EL (cell line): ENCODE results near the gene ARNT2.
A peak's percentile ranks its signal among the peaks of the same experiment; 100 is the strongest.
"Not testable (repeated sequence)": the region's sequence is repeated elsewhere in the genome, so short reads cannot be mapped to it uniquely, and the experiment has no call there.

ENCODE experiments used
- DNase-seq: peaks from one replicate; pipeline ENCODE4 v3.0.0-alpha.2; 2016

The ARNT2 gene

DNA sequence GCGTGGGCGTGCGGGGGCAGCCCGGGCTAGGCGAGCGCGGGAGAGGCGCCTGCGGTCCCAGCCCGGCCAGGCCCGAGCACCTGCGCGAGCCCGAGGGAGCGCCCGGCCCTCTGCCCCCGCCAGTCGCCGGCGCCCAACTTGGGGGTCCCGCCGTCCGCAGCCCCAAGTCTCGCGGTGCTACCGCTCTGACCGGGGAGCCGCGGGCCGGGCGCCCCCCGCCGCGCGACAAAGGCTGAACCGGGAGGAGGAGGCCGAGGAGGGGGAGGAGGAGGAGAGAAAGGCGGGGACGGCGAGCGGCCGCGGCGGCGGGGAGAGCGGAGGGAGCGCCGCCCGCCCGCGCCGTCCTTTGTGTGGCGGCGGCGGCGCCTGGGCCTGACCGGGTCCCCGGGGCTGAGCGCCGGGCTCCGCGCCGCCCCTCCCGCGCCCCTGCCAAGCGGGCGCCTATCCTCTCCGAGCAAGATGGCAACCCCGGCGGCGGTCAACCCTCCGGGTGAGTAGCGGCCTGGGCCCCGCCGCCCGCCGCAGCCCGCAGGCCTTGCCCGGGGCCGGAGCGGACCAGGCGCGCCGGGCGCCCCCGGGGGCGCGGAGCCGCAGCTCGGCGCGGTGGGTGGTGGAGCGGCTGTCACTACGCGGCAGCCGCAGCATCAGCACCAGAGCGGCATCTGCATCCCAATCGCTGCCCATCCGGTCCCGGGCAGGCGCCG, at the start of gene ARNT2:
TSS of gene ARNT2 (plus strand) at position 326 of the 704 bp plus-strand sequence. CDS start at position 460, 134 bp downstream.
- peak; percentile 22 for DNase-seq

DNA sequence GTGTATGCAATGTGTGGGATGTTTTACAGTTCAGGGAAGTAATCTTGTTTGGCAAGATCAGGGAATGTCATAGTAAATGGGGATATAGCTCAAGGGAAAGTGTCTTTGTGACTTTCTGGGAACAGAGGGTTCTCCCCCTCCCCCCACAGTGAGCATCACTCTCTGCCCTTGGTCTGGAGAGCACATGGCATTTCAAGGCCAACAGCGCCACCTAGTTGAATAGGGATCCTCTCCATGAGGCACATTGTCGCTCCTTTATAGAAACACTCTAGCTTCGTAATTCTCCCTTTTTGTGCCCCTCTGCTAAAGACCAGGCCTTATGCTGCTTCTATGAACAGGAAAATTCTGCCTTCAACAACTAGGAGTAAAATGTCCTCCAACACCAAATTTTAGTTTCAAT, 37.1 kb upstream of the ARNT2 start:
- peak; percentile 41 for DNase-seq

DNA sequence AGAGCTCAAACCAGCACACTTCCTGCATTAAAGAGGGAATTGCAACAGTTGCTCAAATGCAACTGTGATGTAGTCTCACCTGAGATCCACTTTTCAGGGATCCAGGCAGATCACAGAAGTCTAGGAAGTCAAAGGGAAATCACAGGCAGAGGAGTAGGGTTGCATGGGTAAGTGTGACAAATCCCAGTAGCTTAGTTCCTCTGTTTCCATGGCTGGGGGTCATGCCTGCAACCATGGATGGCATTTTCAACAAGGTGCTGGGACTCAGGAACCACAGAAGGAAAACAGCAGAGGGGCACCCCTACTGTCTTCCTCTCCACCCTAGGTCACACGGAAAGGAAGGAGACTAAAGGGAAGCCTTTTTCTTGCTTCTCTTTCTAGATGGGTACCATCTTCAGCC, 36.5 kb upstream of the ARNT2 start:
- DNase-seq: no peak

DNA sequence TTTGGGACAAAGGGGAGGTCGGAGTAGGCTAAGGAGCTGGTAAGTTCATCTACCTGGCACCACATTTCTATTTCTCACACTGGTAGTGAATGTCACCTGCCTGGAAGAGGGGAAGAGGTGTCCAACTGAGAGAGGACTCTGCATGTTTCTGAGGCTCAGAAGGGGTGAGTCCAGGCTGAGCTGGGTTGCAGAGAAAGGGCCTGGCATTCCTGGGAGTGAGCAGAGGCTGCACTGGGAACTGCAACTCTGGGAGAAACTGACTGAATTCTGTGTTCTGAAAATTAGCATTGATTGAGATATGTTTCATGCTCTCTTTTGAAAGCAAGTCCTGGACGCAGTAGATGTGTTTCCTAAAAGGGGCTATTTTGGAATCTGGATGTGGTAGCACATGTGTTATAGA, 32.3 kb upstream of the ARNT2 start:
- DNase-seq: no peak

DNA sequence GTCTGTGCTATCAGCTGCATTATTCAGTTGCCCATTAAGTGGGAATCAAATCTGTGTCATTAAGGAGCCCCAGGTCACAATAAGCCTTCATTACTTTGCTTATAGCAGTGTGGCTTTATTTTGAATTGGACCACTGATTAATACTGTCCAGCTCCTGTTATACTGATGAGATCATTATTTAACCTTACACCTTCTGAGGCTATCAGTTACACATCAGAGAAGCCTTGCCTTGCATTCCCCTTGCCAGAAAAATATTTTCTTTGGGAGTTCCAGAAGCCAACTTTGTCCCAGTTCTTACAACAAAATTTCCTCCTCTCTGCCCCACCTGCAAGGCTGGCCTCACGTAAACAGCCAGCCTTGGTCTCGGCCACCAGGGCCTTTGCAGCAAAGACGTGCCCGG, 29.7 kb upstream of the ARNT2 start:
- DNase-seq: no peak

DNA sequence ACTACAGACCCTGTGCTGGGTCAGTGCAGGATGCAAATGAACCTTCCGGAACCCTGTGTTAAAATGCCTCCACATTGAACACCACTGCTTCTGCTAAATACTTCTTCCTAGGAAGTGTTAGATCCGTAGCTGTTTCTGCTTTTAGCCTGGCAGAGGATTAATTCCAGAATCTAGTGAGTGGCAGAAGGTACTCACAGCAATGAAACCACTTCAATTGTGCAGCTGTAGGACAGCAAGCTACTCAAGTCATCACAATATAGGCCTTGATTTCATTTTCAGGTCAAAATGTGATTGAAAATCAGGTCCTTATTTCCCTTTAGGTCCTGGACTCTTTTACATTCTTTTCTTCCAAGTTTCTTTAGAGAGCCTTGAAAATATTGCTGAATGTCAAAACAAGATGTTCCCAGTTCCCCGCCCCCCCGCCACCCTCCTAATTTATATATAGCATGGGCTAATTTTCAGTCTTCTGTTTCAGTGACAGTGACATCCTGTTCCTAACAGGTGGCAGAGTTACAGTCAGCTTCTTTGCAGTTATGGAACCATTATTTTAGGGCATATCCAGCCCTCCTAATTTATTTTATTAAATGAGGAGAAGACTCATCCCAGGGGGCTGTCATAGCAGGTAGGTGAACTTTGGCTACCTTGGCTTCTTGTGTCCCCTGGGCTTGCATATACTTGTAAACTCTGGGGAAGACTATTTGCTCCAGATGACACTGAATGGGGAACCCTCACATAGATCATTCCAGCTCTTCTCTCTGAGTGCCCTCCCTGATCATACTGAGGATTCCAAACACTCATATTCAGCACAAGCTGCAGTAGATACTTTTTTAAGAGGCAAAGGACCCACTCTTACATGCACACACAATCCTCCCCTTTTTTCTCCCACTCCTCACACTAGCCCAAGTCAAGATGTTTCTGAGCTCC, 28.0 kb upstream of the ARNT2 start:
- no peak for DNase-seq

DNA sequence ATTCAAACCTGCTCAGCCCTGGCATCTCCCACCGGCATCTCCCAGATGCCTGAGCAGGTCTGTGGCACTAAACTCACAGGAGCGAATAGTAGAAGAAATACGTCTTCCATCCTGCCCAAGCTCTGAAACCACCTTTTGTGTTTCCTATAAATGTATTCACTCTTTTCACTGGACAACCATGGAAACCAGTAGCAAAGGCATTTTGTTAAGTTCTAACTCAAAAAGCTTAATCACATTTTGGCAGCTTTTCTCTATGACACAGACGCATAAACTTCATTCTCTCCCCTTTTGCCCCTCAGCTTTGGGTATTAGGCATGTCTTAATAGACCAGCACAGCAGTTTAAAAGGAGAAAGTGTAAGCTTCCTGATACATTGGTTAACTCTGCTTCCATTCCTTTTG, 24.5 kb upstream of the ARNT2 start:
- no peak for DNase-seq

DNA sequence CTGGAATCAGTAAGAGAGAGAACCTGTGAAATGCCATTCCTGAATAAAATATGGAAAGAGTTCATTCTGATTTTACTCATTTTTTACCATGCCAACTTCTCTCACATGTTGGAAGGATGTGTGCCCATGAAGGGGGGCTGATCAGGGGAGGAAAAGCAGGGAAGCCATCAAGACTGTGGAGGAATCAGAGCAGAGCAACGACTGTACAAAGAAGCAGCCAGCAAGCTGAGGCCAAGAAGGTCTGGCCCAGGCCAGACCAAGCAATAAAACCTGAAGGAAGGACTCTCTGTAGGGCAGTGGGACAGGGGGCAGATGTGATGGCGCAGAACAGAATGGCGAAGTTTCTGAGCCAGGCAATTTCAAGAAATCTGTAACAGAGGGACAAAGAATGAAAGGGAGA, 24.0 kb upstream of the ARNT2 start:
- DNase-seq: no peak

DNA sequence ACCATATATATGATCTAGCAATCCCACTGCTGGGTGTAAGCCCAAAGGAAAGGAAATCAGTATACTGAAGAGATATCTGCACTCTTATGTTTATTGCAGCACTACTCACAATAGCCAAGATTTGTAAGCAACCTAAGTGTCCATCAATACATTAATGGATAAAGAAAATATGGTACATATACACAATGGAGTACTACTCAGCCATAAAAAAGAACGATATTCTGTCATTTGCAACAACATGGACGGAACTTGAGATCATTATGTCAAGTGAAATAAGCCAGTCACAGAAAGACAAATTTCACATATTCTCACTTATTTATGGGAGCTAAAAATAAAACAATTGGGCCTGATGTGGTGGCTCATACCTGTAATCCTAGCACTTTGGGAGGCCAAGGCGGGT, 21.9 kb upstream of the ARNT2 start:
- DNase-seq: no peak

DNA sequence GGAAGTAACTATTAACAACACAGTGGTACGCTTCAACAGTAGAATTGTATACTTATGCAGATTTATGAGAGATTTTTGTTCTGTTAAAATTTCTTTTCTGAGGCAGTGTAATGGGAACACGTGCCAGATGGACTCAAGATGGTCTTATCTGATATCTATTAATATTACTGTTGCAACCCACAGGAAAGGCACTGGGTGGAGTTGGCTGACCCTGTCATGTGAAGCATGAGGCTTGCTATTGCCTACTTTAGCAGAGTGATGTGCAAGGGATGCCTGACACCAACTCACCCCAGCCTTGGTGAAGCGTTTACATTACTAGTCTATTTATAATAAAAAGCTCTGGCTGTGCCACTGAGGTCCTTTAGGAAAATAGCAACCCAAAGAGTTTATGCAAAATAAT, 19.8 kb upstream of the ARNT2 start:
- no peak for DNase-seq

DNA sequence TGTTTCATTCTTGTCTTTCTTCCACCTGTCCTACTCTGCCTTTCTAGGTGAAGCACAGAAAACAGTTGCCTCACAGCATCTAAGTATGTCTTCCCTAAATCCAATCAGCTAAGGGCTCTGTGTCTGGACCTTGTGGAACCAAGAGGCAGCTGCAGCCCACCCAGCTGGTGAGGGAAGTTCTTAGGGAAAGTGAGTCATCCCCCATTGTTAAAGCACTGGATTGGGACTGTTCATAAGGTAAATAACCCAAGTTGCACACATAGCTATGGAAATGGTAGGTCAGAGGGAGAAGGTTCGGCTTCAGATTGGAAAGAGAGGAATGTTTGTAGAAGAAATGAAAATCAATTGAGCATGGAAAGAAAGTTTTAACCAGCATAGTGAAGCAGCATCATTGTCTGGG, 18.0 kb upstream of the ARNT2 start:
- no peak for DNase-seq

DNA sequence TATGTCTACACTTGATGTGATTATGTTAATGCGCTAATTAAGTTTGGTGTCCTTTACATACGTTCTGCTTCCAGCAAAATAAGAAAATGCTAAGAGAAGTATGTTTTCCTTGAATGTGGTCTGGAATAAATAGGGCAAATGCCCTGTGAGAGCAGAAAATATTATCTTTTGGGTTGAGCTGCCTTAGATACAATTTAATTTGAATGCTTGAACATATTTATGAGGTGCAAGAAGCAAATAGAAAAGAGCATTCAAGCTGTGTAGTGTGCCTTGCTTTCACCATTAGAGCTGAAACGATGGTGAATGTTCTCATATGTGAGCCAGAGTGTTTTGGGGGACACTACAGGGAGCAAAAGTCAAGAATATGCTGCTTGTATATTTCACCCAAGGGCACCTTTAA, 15.9 kb upstream of the ARNT2 start:
- no peak for DNase-seq

DNA sequence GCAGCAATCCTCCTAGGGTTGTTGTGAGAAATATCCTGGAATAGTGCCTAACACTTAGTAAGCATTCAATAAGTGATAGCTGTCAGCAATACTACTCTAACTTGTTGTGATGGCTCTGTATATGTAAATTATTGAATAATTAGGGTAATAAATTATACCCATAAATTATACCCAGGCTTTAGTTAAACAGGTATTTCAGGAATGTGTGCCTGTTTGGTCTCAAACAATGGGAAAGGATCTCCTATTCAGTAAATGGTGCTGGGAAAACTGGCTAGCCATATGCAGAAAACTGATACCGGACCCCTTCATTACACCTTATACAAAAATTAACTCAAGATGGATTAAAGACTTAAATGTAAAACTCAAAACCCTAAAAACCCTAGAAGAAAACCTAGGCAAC, 14.8 kb upstream of the ARNT2 start:
- DNase-seq: no peak

DNA sequence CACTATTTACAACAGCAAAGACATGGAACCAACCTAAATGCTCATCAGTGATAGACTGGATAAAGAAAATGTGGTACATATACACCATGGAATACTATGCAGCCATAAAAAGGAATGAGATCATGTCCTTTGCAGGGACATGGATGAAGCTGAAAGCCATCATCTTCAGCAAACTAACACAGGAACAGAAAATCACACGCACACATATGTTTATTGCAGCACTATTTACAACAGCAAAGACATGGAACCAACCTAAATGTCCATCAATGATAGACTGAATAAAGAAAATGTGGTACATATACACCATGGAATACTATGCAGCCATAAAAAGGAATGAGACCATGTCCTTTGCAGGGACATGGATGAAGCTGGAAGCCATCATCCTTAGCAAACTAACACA, 13.2 kb upstream of the ARNT2 start:
- DNase-seq: not testable (repeated sequence)

DNA sequence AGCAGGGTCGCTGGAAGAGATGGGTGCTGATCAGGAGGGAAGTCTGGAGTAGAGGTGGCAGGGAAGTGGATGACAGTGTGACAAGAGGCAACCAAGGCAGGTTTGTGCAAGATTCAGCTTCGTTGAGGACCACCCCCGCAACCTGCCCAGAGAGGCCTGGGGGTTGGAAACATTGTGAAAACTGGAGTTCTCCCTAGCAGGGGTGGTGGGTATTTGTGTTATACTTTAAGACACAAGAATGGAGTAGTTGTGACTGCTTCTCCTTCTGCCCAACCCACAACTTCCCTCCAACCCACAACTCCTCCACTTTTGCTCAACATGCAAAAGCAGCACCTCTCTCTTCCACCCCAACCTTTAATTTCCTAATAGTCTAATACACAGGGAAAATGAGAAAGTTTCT, 8.6 kb upstream of the ARNT2 start:
- no peak for DNase-seq

DNA sequence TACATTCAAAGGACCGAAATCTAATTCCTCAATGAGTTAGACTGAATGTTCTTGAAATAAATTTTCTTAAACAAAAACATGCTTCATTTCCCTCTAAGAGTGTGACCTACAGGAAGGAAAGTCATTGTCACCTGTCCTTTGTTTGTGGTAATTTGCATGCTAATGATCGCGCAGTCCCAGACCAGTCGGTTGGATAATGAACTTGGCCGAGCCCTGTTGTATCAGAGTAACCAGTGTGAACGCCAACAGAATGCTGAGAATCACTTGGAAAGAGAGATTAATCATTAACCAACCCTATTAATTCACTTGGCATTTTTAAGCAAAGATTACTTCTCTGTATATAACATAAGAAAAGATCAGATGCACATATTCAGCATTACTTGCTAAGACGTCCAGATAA, 8.1 kb upstream of the ARNT2 start:
- DNase-seq: no peak

DNA sequence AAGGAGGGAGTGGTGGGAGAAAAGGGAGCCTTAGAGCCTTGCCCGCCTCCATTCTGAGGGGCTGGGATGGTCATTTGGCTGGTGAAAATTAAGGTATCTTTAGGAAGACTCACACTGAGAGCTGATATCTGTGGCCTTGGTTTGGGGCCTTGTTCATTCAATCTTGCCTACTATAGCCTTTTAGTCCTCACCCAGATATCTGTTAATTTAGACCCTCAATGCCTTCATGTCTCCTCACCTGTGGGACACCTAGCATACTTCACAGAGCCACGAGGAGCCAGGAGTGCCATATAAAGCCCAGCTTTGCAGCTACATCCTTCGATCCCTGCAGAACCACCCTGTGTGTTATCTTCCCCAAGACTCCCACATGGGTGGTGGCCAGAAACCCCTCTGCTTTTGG, 4.7 kb upstream of the ARNT2 start:
- no peak for DNase-seq

DNA sequence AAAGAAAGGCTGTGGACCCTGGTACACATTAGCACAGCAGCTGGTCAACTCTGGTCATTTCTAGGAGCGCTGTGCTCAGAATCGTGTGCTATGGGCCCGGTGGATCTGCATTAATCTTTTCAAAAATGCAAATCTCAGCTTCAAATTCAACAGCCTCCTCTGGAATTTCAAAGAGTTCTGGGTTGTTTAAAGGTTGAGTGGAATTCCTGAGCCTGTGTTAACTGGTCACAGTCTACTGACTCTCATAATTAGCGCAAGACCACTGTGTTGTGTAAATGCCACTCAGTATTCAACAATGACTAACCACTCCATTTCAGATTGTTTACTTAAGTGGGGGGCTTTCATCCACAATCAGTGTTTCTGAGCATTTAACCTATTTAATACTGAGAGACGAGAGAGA, 2.7 kb upstream of the ARNT2 start:
- DNase-seq: no peak

DNA sequence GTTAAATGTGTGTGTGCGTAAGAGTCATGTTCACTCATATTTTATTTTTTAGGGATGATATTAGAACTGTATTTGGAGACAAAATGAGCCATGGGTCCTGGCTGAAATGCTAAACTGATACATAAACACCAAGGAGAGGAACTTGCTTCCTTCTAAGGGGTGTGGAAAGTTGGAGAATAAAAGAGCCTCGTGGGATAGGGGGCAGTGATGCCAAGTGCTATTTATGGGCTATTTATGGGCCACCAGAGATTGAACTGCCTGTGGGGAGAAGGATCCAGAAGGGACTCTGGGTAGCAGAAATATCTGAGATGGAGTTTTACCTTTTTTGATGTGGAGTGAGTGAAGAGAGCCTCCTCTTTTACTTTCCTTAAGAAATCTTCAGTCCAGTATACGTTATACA, 1.8 kb upstream of the ARNT2 start:
- no peak for DNase-seq

DNA sequence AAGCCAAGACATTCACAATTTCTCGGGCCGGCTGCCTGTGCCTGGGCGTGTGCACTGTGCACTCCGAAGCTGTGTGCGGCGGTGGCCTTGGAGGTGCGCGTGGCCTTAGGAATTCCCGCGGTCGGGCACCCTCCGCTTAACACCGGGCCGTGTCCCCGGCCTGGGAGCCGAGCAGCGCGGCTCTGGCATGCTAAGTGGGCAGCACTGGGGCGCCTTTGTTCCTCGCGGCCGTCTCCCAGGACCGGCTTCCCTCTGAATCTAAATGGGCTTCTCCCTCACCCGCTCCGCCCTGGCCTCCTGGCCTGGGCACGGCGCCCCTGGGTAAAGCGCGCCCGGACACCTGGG, 498 bp upstream of the ARNT2 start:
- peak; percentile 7 for DNase-seq

DNA sequence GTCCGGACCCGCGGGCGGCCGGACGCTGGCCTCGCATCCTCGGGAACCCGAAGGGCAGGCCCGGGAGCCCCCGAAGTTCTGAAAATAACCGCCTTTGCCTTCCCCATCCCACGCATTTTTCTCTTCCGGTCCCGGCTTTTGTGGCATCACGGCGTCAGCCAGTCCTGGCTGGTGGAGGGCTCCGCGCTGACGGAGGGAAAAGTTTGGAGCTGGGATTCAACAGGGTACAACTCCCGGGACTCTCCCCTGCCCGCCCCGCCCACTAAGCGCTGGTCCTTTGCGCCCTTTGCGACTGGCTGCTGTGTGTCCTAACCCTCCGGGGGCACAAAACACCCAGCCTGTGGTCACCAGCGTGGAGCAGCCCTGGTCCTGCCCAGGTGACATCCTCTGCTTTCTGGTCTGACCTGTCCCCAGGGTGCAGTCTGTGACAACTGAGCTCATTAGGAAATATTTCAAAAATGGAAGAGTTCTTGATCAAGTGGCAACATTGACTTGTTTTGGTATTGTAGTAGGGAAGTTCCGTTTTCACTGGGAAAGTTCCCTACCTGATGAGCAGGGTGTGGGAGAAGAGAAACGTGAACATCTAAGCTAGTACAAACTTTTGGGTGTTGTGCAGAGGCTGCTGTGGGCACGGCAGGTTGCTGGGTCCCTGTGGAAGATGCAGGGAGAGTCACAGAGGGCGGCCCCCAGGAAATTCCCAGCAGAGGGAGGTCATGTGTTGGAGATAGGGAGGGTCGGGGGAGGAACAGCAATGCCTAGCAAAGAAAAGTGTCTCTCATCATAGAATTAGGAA, 775 bp downstream of the ARNT2 start:
- peak; percentile 56 for DNase-seq

DNA sequence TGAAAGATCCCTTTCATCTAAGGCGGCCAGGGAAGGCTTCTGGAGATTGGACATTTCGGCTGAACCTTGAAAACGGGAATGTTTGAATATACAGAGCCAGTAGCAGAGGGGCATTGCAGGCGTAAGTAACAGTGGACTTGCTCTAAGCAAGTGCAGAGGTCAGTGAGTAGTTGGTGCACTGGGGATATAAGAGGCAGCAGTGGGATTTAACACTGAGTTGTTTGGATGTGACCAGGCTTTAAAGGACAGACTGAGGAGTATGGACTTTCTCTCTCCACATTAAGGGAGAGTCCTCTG, 1.3 kb downstream of the ARNT2 start:
- DNase-seq: no peak

DNA sequence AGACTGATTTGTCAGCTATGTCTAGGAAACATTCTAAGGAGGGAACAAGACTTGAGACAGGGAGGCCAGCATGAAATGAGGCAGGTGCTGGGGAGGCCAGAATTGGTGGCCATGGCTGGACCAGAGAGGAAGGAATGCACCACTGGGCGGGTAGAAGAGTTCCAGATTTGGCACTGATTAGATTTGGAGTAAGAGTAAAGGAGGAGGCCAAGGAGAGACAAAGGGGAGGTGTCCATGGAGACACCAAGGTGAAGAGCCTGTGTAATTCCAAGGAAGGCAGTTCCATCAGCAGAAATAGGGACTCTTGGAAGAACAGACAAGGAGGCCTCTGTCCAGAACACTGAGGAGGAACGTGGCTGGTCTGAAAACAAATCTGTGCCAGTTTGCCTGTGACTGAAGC, 1.8 kb downstream of the ARNT2 start:
- no peak for DNase-seq

DNA sequence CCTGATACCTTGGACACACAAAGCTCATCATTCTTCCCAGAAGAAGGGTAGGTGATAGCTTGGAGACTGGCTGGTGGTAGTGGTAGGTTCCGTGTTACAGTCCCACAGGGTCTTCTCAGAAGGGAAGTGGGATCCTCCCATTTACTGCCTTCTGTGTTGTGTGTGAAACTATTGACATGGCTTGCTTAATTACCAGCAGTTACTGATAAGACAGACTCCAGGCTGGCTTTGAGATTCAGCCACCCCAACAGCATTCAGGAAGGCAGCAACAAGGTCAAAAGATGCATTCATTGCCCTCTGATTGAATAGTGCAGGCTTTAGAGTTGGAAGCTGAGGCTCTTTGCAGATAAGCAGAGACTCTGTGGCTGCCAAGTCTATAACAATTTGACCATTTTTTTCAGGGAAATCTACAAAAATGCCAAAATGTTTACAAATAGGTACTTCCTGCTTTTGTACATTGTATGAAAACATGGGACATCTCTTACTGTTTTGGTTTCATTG, 7.7 kb downstream of the ARNT2 start:
- no peak for DNase-seq
